ENCODE data around the gene AZIN2. TPM values are rescaled to one million over a fixed set of nuclear protein-coding genes. Genes with fewer than 3 reads are reported as not detected.
A peak's percentile ranks its signal among the peaks of the same experiment; 100 is the strongest.

AZIN2 gene
- total RNA-seq, 1 donor from 2014 or later, result 15.1 TPM

DNA sequence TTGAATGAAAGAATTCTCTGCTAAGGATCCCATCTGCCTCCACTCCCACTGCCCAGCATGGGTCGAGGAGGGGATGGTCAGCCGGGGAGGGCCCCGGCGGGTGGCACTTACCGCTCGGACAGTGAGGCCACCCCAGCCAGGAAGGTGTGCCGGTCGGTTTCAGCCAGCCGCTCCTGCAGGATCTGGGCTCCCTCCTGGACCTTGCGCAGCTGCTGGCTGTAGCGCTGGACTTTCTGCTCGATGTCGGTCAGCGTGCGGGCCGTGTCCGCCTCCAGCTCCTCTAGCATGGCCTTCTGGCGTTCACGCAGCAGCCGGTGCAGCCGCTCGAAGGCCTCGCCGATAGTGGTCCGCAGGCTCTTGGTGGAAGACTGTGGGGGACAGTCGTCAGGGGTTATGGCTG is 78.6 kb downstream of the AZIN2 start:
- H3K27me3 Mint-ChIP-seq (ENCODE audit: low read depth), result no peaks in the 10 kb centered on the region
- DNase-seq (ENCODE audit: low spot score in 2 of 2, unreplicated experiment in 2 of 2), result no peak
- H3K27ac Mint-ChIP-seq, result no peak overlapping the region
- peaks cover 16% of the 10 kb centered on the region for H3K36me3 Mint-ChIP-seq
- H3K4me1 Mint-ChIP-seq, result peaks cover 59% of the 10 kb centered on the region
- no peaks in the 10 kb centered on the region for H3K9me3 Mint-ChIP-seq
- H3K4me3 Mint-ChIP-seq, result no peak overlapping the region
- TF ChIP-seq, protein P1, sequence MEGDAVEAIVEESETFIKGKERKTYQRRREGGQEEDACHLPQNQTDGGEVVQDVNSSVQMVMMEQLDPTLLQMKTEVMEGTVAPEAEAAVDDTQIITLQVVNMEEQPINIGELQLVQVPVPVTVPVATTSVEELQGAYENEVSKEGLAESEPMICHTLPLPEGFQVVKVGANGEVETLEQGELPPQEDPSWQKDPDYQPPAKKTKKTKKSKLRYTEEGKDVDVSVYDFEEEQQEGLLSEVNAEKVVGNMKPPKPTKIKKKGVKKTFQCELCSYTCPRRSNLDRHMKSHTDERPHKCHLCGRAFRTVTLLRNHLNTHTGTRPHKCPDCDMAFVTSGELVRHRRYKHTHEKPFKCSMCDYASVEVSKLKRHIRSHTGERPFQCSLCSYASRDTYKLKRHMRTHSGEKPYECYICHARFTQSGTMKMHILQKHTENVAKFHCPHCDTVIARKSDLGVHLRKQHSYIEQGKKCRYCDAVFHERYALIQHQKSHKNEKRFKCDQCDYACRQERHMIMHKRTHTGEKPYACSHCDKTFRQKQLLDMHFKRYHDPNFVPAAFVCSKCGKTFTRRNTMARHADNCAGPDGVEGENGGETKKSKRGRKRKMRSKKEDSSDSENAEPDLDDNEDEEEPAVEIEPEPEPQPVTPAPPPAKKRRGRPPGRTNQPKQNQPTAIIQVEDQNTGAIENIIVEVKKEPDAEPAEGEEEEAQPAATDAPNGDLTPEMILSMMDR (IDR thresholded peaks at IDR 0.05; ENCODE audit: unreplicated experiment), result no peak

DNA sequence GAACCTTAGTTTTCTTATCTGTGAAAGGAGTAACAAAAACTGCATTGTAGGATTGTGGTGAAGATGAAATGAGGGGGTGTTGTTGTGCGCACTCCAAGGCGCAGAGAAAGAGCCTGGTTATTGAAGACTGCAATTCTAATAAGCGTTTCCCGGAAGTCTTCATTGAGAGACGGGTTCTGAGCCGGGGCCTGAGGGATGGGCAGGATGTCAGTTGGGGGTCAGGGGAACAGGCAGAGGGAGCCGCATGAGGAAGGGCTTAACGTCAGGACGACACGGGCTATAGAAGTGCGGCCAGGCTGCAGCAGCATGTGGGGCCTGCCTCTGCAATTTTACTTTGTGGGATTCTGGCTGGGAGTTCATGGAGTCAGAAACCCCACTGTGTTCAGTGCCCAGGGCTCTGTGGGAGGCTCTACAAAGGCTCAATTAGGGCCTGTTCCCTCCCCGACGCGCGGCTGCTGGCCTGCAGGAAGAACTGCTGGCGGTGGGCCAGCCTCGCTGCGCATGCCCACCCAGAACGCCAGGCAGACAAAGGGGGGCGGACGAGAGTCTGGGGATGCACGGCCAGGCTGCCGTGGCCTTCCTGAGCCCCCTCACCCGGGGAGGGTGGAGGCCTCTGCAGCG is 80.2 kb downstream of the AZIN2 start:
- no peaks in the 10 kb centered on the region for H3K27me3 Mint-ChIP-seq (ENCODE audit: low read depth)
- no peak overlapping the region for H3K4me3 Mint-ChIP-seq
- H3K4me1 Mint-ChIP-seq, result peaks cover 52% of the 10 kb centered on the region
- H3K9me3 Mint-ChIP-seq, result no peaks in the 10 kb centered on the region
- DNase-seq (ENCODE audit: low spot score in 2 of 2, unreplicated experiment in 2 of 2), result peak; percentile 63 to 80
- H3K27ac Mint-ChIP-seq, result peak overlapping the region; percentile 7
- TF ChIP-seq, protein P1 (IDR thresholded peaks at IDR 0.05; ENCODE audit: unreplicated experiment), result no peak
- H3K36me3 Mint-ChIP-seq, result peaks cover 17% of the 10 kb centered on the region

DNA sequence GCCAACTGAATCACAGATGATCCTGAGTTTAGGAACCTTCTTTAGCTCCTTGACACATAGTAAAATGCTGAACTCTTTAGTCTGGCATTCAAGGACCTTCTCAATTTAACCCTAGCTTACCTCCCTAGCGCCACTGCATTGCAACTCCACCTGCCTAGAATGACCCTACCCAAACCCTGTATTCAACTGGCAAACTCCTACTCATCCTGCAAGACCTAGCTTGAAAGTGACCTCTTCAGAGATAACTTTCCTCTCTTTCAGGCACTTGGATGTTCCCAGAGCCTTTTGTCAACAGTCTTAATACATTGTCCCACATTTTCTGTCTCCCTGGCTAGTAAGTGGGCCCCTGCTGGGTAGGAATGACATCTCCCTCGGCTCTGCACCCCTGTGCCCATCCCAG is 81.2 kb downstream of the AZIN2 start:
- TF ChIP-seq, protein P1 (IDR thresholded peaks at IDR 0.05; ENCODE audit: unreplicated experiment), result no peak
- Mint-ChIP-seq H3K27ac (peak overlapping the region; percentile 26), H3K4me3 (no peak overlapping the region), H3K4me1 (peaks cover 54% of the 10 kb centered on the region), H3K27me3 (ENCODE audit: low read depth) (no peaks in the 10 kb centered on the region), H3K9me3 (no peaks in the 10 kb centered on the region), H3K36me3 (peaks cover 17% of the 10 kb centered on the region)
- DNase-seq (ENCODE audit: low spot score in 2 of 2, unreplicated experiment in 2 of 2), result no peak

DNA sequence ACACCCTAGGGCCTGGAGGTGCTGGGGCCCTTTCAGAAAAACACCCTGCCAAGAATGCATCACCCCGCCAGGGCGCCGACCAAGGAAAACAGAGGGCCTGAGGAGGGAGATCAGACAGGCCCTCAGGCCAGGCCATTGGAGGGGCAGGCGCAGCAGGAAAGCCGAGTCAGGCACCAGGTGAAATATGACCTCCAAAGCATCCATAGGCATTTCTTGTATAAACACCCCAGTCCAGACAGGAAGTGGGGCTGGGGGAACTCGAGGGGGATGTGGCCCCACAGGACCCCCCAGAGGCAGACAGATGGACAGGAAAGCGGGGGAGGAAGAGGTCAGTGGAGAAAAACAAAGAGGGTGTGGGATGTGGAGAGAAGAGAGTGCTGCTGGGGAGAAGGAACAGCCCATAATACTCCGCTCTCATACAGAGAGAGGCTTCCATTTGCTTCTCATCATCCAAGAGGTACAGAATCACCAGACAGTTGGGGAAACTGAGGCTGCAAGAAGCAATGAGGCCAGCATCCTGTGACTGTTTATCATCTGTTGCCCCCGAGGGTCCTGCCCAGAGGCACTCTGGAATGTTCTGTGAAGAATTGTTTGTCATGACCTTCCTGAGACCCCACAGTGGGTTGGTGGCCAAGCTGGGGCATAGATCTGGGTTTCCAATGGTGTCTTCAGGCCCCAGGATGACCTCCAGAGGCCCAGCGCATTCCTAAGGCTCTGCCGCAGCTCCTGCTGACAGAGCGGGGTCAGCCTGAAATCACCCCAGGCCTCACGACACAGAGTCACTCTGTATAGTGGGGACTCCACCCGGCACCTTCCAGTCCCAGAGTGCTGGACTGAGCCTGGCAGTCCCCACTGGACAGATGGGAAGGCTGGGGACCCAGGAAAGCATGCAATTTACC is 82.9 kb downstream of the AZIN2 start:
- H3K4me3 Mint-ChIP-seq, result no peak overlapping the region
- H3K36me3 Mint-ChIP-seq, result peaks cover 9% of the 10 kb centered on the region
- DNase-seq (ENCODE audit: low spot score in 2 of 2, unreplicated experiment in 2 of 2), result no peak
- peaks cover 4% of the 10 kb centered on the region for H3K9me3 Mint-ChIP-seq
- peak overlapping the region; percentile 82 for H3K27ac Mint-ChIP-seq
- peaks cover 68% of the 10 kb centered on the region for H3K4me1 Mint-ChIP-seq
- no peaks in the 10 kb centered on the region for H3K27me3 Mint-ChIP-seq (ENCODE audit: low read depth)
- TF ChIP-seq, protein P1 (IDR thresholded peaks at IDR 0.05; ENCODE audit: unreplicated experiment), result no peak

DNA sequence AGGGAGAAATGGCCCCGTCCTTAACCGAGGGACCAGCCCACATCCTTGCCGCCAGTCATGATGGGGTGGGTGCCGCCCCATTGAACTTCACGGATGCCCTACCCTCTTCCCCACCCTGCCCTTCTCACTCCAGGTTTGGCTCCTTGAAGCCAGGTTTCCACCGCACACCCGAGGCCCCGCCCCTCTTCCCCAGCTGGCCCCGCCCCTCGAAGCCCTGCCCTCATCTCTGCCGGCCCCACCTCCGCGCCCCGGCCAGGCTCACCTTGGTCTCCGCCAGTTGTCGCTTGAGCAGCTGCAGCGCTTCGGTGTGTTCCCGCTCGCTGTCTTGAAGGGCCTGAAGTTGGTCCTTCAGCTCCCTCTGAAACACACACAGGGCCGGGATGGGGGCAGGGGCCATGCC is 84.3 kb downstream of the AZIN2 start:
- TF ChIP-seq, protein P1 (IDR thresholded peaks at IDR 0.05; ENCODE audit: unreplicated experiment), result no peak
- no peak overlapping the region for H3K4me3 Mint-ChIP-seq
- no peaks in the 10 kb centered on the region for H3K27me3 Mint-ChIP-seq (ENCODE audit: low read depth)
- peaks cover 4% of the 10 kb centered on the region for H3K9me3 Mint-ChIP-seq
- peaks cover 73% of the 10 kb centered on the region for H3K4me1 Mint-ChIP-seq
- H3K36me3 Mint-ChIP-seq, result peaks cover 6% of the 10 kb centered on the region
- DNase-seq (ENCODE audit: low spot score in 2 of 2, unreplicated experiment in 2 of 2), result no peak
- H3K27ac Mint-ChIP-seq, result peak overlapping the region; percentile 61
